Measurements from ENCODE around the gene EDEM1.

Gene EDEM1

GRCh38 chr3:5205165-5205941 is 17.8 kb downstream of the EDEM1 start:
- H3K27me3 ChIP-seq (ENCODE audit: control insufficient read depth, insufficient read depth, low read length), result no peaks in the 10 kb centered on the region
- H3K4me3 ChIP-seq (ENCODE audit: low read depth, low read length), result no peak overlapping the region
- H3K9ac ChIP-seq (ENCODE audit: low read depth, low read length), result no peak overlapping the region
- no peaks in the 10 kb centered on the region for H3K9me3 ChIP-seq (ENCODE audit: control insufficient read depth, insufficient read depth, low read length)
- no peaks in the 10 kb centered on the region for H3K4me1 ChIP-seq (ENCODE audit: control insufficient read depth, insufficient read depth, low read length)
- peaks cover 22% of the 10 kb centered on the region for H3K36me3 ChIP-seq (ENCODE audit: control insufficient read depth, insufficient read depth, low read length)

DNA sequence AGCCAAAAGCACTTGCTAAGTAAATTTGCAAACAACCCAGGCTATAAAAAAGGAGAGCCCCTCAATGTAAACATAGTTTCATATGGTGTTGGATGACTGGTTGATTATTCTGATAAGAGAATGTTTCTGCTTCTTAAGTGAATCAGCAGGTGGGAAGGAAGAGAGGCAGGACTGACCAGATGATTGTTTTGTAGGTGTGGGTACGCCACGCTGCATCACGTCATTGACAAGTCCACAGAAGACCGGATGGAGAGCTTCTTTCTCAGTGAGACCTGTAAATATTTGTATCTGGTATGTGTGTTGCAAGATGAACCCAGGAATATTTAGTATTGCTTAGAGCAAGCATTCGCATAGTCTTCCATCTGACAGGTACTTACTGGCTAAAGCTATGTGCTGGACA is 23.4 kb downstream of the EDEM1 start:
- Histone ChIP-seq H3K4me1 (ENCODE audit: control insufficient read depth, insufficient read depth, low read length) (peaks cover 7% of the 10 kb centered on the region), H3K4me3 (ENCODE audit: low read depth, low read length) (no peak overlapping the region), H3K9me3 (ENCODE audit: control insufficient read depth, insufficient read depth, low read length) (no peaks in the 10 kb centered on the region), H3K36me3 (ENCODE audit: control insufficient read depth, insufficient read depth, low read length) (peaks cover 20% of the 10 kb centered on the region), H3K27me3 (ENCODE audit: control insufficient read depth, insufficient read depth, low read length) (no peaks in the 10 kb centered on the region), H3K9ac (ENCODE audit: low read depth, low read length) (no peak overlapping the region)

DNA sequence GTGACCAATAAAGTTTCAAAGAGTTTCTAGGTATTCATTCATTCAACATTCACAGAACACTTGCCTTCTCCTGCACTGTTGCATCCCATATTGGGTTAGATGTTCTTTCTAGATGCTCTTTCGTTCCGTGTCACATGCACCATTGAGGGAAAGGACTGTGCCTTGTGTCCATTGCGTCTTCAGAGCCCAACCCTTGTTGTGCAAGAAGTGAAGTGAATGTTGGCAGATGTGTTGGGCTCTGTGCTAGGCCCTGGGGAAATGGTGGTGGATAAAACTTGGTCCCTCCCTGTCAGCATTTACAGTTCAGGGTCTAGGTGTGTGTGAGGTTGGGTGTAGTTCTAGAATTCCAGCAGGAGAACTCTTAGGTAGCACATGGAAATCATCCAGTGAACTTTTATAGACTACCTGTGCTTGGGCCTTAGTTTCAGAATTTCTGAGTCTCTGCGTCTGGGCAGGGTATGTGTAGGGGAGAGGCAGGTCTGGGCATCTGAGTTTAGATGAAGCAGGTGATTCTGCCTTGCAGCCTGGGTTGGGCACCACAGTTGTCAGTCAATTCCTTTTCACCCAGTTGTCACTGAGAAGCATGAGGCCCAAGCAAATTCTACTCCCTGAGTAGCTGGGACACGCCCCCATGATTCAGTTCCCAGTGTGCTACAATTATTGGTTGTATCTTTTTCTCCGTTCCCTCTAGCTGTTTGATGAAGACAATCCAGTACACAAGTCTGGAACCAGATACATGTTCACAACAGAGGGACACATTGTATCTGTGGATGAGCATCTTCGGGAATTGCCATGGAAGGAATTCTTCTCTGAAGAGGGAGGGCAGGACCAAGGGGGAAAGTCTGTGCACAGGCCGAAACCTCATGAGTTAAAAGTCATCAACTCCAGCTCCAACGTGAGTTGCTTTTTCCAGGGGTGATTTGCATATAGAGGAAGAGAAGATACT is 25.4 kb downstream of the EDEM1 start:
- Histone ChIP-seq H3K27me3 (ENCODE audit: control insufficient read depth, insufficient read depth, low read length) (no peaks in the 10 kb centered on the region), H3K9ac (ENCODE audit: low read depth, low read length) (no peak overlapping the region), H3K4me3 (ENCODE audit: low read depth, low read length) (no peak overlapping the region), H3K36me3 (ENCODE audit: control insufficient read depth, insufficient read depth, low read length) (peaks cover 19% of the 10 kb centered on the region), H3K9me3 (ENCODE audit: control insufficient read depth, insufficient read depth, low read length) (no peaks in the 10 kb centered on the region), H3K4me1 (ENCODE audit: control insufficient read depth, insufficient read depth, low read length) (peaks cover 7% of the 10 kb centered on the region)

GRCh38 chr3:5213574-5213966 is 26.1 kb downstream of the EDEM1 start:
- no peak overlapping the region for H3K4me3 ChIP-seq (ENCODE audit: low read depth, low read length)

GRCh38 chr3:5214352-5214751 is 26.8 kb downstream of the EDEM1 start:
- Histone ChIP-seq H3K36me3 (ENCODE audit: control insufficient read depth, insufficient read depth, low read length) (peaks cover 14% of the 10 kb centered on the region), H3K4me3 (ENCODE audit: low read depth, low read length) (no peak overlapping the region), H3K9ac (ENCODE audit: low read depth, low read length) (no peak overlapping the region), H3K4me1 (ENCODE audit: control insufficient read depth, insufficient read depth, low read length) (peaks cover 7% of the 10 kb centered on the region), H3K9me3 (ENCODE audit: control insufficient read depth, insufficient read depth, low read length) (no peaks in the 10 kb centered on the region), H3K27me3 (ENCODE audit: control insufficient read depth, insufficient read depth, low read length) (no peaks in the 10 kb centered on the region)

More at GRCh38 chr3:5213574-5213966, 26.1 kb downstream of the EDEM1 start:
- Histone ChIP-seq H3K27me3 (ENCODE audit: control insufficient read depth, insufficient read depth, low read length) (no peaks in the 10 kb centered on the region), H3K36me3 (ENCODE audit: control insufficient read depth, insufficient read depth, low read length) (peaks cover 18% of the 10 kb centered on the region), H3K9ac (ENCODE audit: low read depth, low read length) (no peak overlapping the region), H3K9me3 (ENCODE audit: control insufficient read depth, insufficient read depth, low read length) (no peaks in the 10 kb centered on the region), H3K4me1 (ENCODE audit: control insufficient read depth, insufficient read depth, low read length) (peaks cover 7% of the 10 kb centered on the region)

GRCh38 chr3:5217824-5218595 is 30.5 kb downstream of the EDEM1 start:
- Histone ChIP-seq H3K27me3 (ENCODE audit: control insufficient read depth, insufficient read depth, low read length) (no peaks in the 10 kb centered on the region), H3K4me3 (ENCODE audit: low read depth, low read length) (no peak overlapping the region), H3K9ac (ENCODE audit: low read depth, low read length) (no peak overlapping the region), H3K4me1 (ENCODE audit: control insufficient read depth, insufficient read depth, low read length) (peaks cover 7% of the 10 kb centered on the region), H3K36me3 (ENCODE audit: control insufficient read depth, insufficient read depth, low read length) (peaks cover 3% of the 10 kb centered on the region), H3K9me3 (ENCODE audit: control insufficient read depth, insufficient read depth, low read length) (no peaks in the 10 kb centered on the region)

DNA sequence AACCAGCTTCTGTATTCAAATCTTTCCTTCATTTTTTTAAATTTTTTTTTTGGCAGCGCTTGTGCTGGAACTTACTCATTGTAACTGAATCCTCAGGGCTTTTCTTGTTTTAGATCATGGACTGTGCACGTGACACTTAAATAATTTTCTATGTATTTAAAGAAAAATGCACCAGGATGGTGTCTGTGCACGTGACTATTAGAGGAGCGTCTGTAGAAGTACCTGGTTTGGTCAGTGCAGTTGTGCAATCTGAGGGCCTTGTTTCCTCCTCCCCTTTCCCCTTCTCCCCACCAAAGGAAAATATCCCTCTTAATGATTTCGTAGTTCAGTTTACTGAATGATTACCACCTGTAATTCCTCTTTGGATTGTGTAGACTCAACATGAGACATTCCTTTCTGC is 31.3 kb downstream of the EDEM1 start:
- Histone ChIP-seq H3K36me3 (ENCODE audit: control insufficient read depth, insufficient read depth, low read length) (peaks cover 3% of the 10 kb centered on the region), H3K4me3 (ENCODE audit: low read depth, low read length) (no peak overlapping the region), H3K9ac (ENCODE audit: low read depth, low read length) (no peak overlapping the region), H3K4me1 (ENCODE audit: control insufficient read depth, insufficient read depth, low read length) (peaks cover 2% of the 10 kb centered on the region), H3K9me3 (ENCODE audit: control insufficient read depth, insufficient read depth, low read length) (no peaks in the 10 kb centered on the region), H3K27me3 (ENCODE audit: control insufficient read depth, insufficient read depth, low read length) (no peaks in the 10 kb centered on the region)

GRCh38 chr3:5219216-5219615 is 31.7 kb downstream of the EDEM1 start:
- H3K27me3 ChIP-seq (ENCODE audit: control insufficient read depth, insufficient read depth, low read length), result no peaks in the 10 kb centered on the region
- peaks cover 3% of the 10 kb centered on the region for H3K36me3 ChIP-seq (ENCODE audit: control insufficient read depth, insufficient read depth, low read length)
- no peak overlapping the region for H3K4me3 ChIP-seq (ENCODE audit: low read depth, low read length)
- no peak overlapping the region for H3K9ac ChIP-seq (ENCODE audit: low read depth, low read length)
- H3K9me3 ChIP-seq (ENCODE audit: control insufficient read depth, insufficient read depth, low read length), result no peaks in the 10 kb centered on the region
- H3K4me1 ChIP-seq (ENCODE audit: control insufficient read depth, insufficient read depth, low read length), result no peaks in the 10 kb centered on the region

DNA sequence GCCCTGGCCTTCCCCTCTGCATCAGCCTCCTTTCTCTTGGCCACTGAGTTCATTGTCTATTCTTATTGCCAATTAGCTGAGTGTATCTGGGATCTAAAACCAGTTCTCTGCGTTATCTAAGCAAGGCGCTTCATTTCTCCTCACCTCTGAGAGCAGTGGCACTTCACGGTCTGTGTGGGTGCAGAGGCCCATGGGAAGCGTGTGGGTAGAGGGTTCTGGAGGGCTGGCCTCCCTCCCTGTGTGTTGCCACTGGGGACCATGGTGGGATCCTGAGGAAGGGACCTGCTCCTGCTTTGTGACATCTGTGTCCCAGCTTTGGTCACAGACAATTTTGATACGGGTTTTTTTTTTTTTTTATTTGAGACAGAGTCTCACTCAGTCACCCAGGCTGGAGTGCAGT is 32.7 kb downstream of the EDEM1 start:
- Histone ChIP-seq H3K9me3 (ENCODE audit: control insufficient read depth, insufficient read depth, low read length) (no peaks in the 10 kb centered on the region), H3K9ac (ENCODE audit: low read depth, low read length) (no peak overlapping the region), H3K4me1 (ENCODE audit: control insufficient read depth, insufficient read depth, low read length) (no peaks in the 10 kb centered on the region), H3K4me3 (ENCODE audit: low read depth, low read length) (no peak overlapping the region), H3K27me3 (ENCODE audit: control insufficient read depth, insufficient read depth, low read length) (no peaks in the 10 kb centered on the region), H3K36me3 (ENCODE audit: control insufficient read depth, insufficient read depth, low read length) (peaks cover 3% of the 10 kb centered on the region)

DNA sequence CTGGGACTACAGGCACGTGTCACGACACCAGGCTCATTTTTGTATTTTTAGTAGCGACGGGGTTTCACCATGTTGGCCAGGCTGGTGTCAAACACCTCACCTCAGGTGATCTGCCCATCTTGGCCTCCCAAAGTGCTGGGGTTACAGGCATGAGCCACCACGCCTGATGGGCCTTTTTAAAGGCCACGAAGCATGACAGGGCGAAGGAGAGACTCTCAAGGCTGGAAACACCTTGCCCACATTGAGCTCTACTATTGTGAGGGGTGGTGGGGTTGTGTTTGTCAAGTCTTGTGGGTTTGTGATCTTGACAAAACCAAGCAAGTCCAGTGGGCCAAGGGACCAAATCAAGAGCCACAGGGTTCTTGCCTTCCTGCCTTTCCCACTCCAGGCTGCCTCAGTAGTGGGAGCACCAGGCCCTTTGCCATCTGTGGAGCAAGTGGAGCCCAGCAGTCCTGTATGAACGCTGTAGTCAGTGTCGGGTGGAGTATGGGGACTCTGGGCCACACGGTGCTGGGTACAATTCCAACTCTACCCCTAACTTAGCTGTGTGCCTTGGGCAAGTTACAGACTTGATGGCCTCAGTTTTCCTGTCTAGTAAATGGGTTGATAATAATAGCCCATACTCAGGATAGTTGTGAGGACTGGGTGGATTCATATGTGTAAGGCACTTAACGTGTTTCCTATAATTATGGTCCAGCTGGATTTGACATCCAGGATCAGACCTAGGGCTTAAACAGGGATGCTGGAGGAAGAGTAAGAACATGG is 33.3 kb downstream of the EDEM1 start:
- H3K9ac ChIP-seq (ENCODE audit: low read depth, low read length), result no peak overlapping the region
- H3K36me3 ChIP-seq (ENCODE audit: control insufficient read depth, insufficient read depth, low read length), result peaks cover under 1% of the 10 kb centered on the region
- H3K27me3 ChIP-seq (ENCODE audit: control insufficient read depth, insufficient read depth, low read length), result no peaks in the 10 kb centered on the region
- no peaks in the 10 kb centered on the region for H3K9me3 ChIP-seq (ENCODE audit: control insufficient read depth, insufficient read depth, low read length)
- no peaks in the 10 kb centered on the region for H3K4me1 ChIP-seq (ENCODE audit: control insufficient read depth, insufficient read depth, low read length)
- no peak overlapping the region for H3K4me3 ChIP-seq (ENCODE audit: low read depth, low read length)

GRCh38 chr3:5221701-5222100 is 34.2 kb downstream of the EDEM1 start:
- H3K36me3 ChIP-seq (ENCODE audit: control insufficient read depth, insufficient read depth, low read length), result no peaks in the 10 kb centered on the region
- no peak overlapping the region for H3K4me3 ChIP-seq (ENCODE audit: low read depth, low read length)
- H3K4me1 ChIP-seq (ENCODE audit: control insufficient read depth, insufficient read depth, low read length), result no peaks in the 10 kb centered on the region
- no peak overlapping the region for H3K9ac ChIP-seq (ENCODE audit: low read depth, low read length)
- no peaks in the 10 kb centered on the region for H3K27me3 ChIP-seq (ENCODE audit: control insufficient read depth, insufficient read depth, low read length)
- H3K9me3 ChIP-seq (ENCODE audit: control insufficient read depth, insufficient read depth, low read length), result no peaks in the 10 kb centered on the region

All from iPS-15b (cell line).